SK-N-DZ (cell line): ENCODE results near the gene CDO1. TPM values are rescaled to one million over a fixed set of nuclear protein-coding genes. Genes with fewer than 3 reads are reported as not detected.
A peak's percentile ranks its signal among the peaks of the same experiment; 100 is the strongest.

Source experiments
- DNase-seq: peaks from one replicate; pipeline ENCODE4 v3.0.0-alpha.2; 2015; ENCODE audit warnings: low spot score
- polyA plus RNA-seq, 2 experiments: library from polyadenylated mRNA; depleted of rRNA; stranded (reverse); fragments of >200 nt; gene quantifications; 2 replicates each; pipeline ENCODE4 v1.2.3, GENCODE V29; 2014

Gene CDO1
- polyA plus RNA-seq (2014; cell fraction: cytosol; rRNA removed) = 16.0 and 22.5 TPM in 2 replicates
- polyA plus RNA-seq (2014; cell fraction: nucleus; rRNA removed) = 15.3 and 22.6 TPM in 2 replicates

GRCh38 chr5:115816226-115817081 lies at the start of gene CDO1:
Gene CDO1, minus strand, starts transcription at chr5:115816659. Its CDS starts 262 bp downstream, at chr5:115816397.
- peak; percentile 87 for DNase-seq

- no peak for DNase-seq
These were observed 42.9 kb upstream of the CDO1 start for GRCh38 chr5:115859378-115859777.

GRCh38 chr5:115858396-115858795 lies 41.9 kb upstream of the CDO1 start:
- DNase-seq = no peak

GRCh38 chr5:115857626-115858349 lies 41.3 kb upstream of the CDO1 start:
- DNase-seq = no peak

GRCh38 chr5:115857057-115857479 lies 40.6 kb upstream of the CDO1 start:
- DNase-seq = no peak

- no peak for DNase-seq
These were observed 39.5 kb upstream of the CDO1 start for GRCh38 chr5:115855959-115856358.

- DNase-seq = no peak
These were observed 37.7 kb upstream of the CDO1 start for GRCh38 chr5:115854139-115854538.

GRCh38 chr5:115850744-115851416 lies 34.4 kb upstream of the CDO1 start:
- no peak for DNase-seq

GRCh38 chr5:115849258-115849798 lies 32.9 kb upstream of the CDO1 start:
- no peak for DNase-seq

GRCh38 chr5:115847290-115847689 lies 30.8 kb upstream of the CDO1 start:
- DNase-seq = no peak

- DNase-seq = peak; percentile 8
These were observed 27.9 kb upstream of the CDO1 start for GRCh38 chr5:115844321-115844817.

- DNase-seq = no peak
These were observed 27.1 kb upstream of the CDO1 start for GRCh38 chr5:115843444-115844130.

GRCh38 chr5:115842952-115843351 lies 26.5 kb upstream of the CDO1 start:
- DNase-seq = no peak

GRCh38 chr5:115842089-115842935 lies 25.9 kb upstream of the CDO1 start:
- DNase-seq = no peak

GRCh38 chr5:115841382-115842088 lies 25.1 kb upstream of the CDO1 start, which contains the start of the genes AP3S1 and ATG12:
Gene AP3S1, plus strand, starts transcription at chr5:115841935. Its CDS starts 103 bp downstream, at chr5:115842038.
Gene ATG12, minus strand, starts transcription at chr5:115841565. Its CDS starts 13 bp downstream, at chr5:115841552.
- DNase-seq = peak; percentile 94

GRCh38 chr5:115840873-115841272 lies 24.4 kb upstream of the CDO1 start:
- DNase-seq = no peak

- peak; percentile 71 for DNase-seq
These were observed 22.5 kb upstream of the CDO1 start for GRCh38 chr5:115838885-115839518.

GRCh38 chr5:115835481-115835880 lies 19.0 kb upstream of the CDO1 start:
- DNase-seq = no peak
